Immature natural killer cell (primary cell): ENCODE results near the gene KDM6B. TPM values are rescaled to one million over a fixed set of nuclear protein-coding genes. Genes with fewer than 3 reads are reported as not detected.

Experiments used
- DNase-seq, 3 donors: peaks; one replicate each; pipeline ENCODE4 v3.0.0; 2022; ENCODE audit warnings: mixed read lengths in 1 of 3
- H3K27ac Mint-ChIP-seq, 6 donors: one replicate each; pipeline ENCODE4 v1.8.0; 2020; ENCODE audit warnings: mixed read lengths in 6 of 6, mild to moderate bottlenecking in 5 of 6, inconsistent platforms in 4 of 6, moderate library complexity in 3 of 6
- H3K27me3 Mint-ChIP-seq, 3 donors: one replicate each; pipeline ENCODE4 v1.8.0; 2020 to 2021; ENCODE audit warnings: low read depth in 3 of 3, mild to moderate bottlenecking in 3 of 3, mixed read lengths in 3 of 3, moderate library complexity in 3 of 3, inconsistent platforms in 1 of 3
- H3K36me3 Mint-ChIP-seq, 3 donors: one replicate each; pipeline ENCODE4 v1.8.0; 2020; ENCODE audit warnings: mixed read lengths in 3 of 3, inconsistent platforms in 2 of 3, mild to moderate bottlenecking in 2 of 3
- H3K4me1 Mint-ChIP-seq, 2 donors: one replicate each; pipeline ENCODE4 v1.8.0; 2020; ENCODE audit warnings: inconsistent platforms in 2 of 2, mild to moderate bottlenecking in 2 of 2, mixed read lengths in 2 of 2, moderate library complexity in 1 of 2
- H3K4me3 Mint-ChIP-seq, 5 donors: one replicate each; pipeline ENCODE4 v1.8.0; 2020; ENCODE audit warnings: mild to moderate bottlenecking in 5 of 5, mixed read lengths in 5 of 5, inconsistent platforms in 3 of 5, moderate library complexity in 3 of 5
- H3K9me3 Mint-ChIP-seq, 6 donors: one replicate each; pipeline ENCODE4 v1.8.0; 2020; ENCODE audit warnings: mild to moderate bottlenecking in 6 of 6, mixed read lengths in 6 of 6, inconsistent platforms in 4 of 6, moderate library complexity in 3 of 6
- polyA plus RNA-seq, 3 donors: library from polyadenylated mRNA; unstranded; fragments of 300-500 nt; fragmentation: Illumina TruSeq; gene quantifications; one replicate each; pipeline ENCODE4 v1.2.3, GENCODE V29; 2021

The KDM6B gene
- polyA plus RNA-seq, 3 donors from 2014 or later: 0.03 to 0.40 TPM; not detected in 1

DNA sequence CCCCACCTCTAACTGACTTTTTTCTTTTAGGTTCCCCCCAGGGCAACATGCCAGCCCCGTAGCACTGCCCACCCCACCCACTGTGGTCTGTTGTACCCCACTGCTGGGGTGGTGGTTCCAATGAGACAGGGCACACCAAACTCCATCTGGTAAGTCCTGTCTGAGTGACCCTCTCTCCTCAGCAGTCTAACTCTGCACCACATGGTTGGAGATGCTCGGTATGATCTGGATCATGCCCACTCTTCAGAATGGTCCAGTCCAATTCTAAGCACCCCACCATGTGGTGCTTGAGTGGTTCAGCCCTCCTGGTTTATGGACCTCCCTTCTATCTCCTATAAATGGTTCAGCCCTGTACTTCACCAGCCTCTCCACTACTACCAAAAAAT is 5.9 kb downstream of the KDM6B start:
- Mint-ChIP-seq H3K27ac (peak overlapping the region in 5 of 6 donors; percentile 97 to 100 (median 98)), H3K4me3 (peak overlapping the region in 1 of 5 donors; percentile 15), H3K27me3 (peaks cover 43 to 71% (median 46%) of the 10 kb centered on the region in 3 donors), H3K4me1 (peaks cover 65 to 72% of the 10 kb centered on the region in 2 donors), H3K36me3 (no peaks in the 10 kb centered on the region), H3K9me3 (no peaks in the 10 kb centered on the region)
- no peak for DNase-seq

DNA sequence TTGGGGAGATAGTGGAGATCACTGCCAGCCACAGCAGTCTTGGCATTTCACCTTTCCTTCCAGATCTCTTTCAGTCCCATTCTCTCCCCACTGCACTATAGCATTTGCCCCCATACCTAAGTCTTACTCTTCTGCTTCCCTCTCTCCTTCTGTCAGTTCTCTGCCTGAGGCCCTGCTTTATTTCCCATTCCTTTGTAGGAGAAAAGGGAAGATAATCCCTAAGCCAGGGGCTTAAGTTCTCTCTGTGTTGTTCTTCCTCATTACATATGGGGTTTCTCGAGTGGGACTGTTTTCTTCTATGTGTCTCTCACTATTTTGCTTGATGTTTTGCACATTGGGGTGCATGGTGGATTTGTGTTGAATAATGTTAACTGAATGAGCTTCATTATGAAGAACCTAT is 6.4 kb downstream of the KDM6B start:
- H3K27ac Mint-ChIP-seq: peak overlapping the region; percentile 92 to 100 (median 98)
- H3K9me3 Mint-ChIP-seq: no peaks in the 10 kb centered on the region
- DNase-seq: no peak
- H3K36me3 Mint-ChIP-seq: no peaks in the 10 kb centered on the region
- H3K4me1 Mint-ChIP-seq: peaks cover 67 to 72% of the 10 kb centered on the region in 2 donors
- H3K4me3 Mint-ChIP-seq: peak overlapping the region; percentile 58 to 100 (median 99)
- H3K27me3 Mint-ChIP-seq: peaks cover 39 to 69% (median 42%) of the 10 kb centered on the region in 3 donors

DNA sequence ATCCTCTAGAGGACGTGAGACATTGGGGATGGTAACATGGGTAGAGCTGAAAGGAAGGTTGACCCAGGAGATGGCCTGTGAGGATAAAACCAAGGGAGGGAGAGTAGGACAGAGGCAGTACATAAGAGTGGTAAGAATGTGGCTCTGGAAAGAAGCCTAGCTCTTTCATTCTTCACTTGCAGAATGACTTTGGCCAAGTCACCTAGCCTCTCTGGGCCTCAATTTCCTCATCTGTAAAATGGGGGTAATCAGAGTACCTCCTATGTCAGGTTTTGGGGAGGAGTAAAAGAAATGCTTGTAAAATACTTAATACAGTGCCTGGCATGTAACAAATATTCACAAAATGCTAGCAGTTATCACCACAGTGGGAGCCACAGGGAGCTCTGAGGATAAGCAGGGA is 6.9 kb downstream of the KDM6B start:
- no peak for DNase-seq
- peak overlapping the region; percentile 92 to 100 (median 98) for H3K27ac Mint-ChIP-seq
- H3K27me3 Mint-ChIP-seq: peaks cover 39 to 67% (median 42%) of the 10 kb centered on the region in 3 donors
- no peaks in the 10 kb centered on the region for H3K9me3 Mint-ChIP-seq
- H3K4me1 Mint-ChIP-seq: peaks cover 70 to 76% of the 10 kb centered on the region in 2 donors
- no peaks in the 10 kb centered on the region for H3K36me3 Mint-ChIP-seq
- peak overlapping the region; percentile 85 to 100 (median 99) for H3K4me3 Mint-ChIP-seq

DNA sequence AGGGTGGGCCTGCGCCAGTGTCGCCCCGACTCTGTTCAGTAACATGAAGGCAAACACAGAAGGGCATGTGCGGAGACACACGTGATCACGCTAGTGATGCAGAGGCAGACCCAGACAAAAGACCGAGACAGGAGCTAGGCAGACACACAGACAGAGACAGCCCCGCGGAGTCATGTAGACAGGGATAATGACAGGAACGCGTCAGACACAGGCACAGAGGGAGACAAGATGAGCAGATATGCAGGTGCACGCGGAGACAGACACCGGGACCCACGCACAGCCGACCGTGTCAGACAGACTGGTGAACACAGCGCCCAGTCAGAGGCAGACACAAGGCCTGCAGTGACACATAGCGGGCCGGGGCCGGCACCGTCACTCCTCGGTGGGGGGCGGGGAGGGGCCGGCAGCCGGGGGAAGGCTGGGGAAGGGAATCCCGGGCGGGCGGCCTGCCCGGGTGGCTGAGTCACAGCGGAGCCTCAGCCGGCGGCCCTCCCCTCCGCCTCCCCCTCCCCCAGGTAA is 7.4 kb downstream of the KDM6B start:
- DNase-seq: peak; percentile 84 to 88 (median 86)
- no peaks in the 10 kb centered on the region for H3K36me3 Mint-ChIP-seq
- peak overlapping the region; percentile 98 to 100 (median 99) for H3K4me3 Mint-ChIP-seq
- H3K9me3 Mint-ChIP-seq: no peaks in the 10 kb centered on the region
- peak overlapping the region; percentile 92 to 100 (median 100) for H3K27ac Mint-ChIP-seq
- peaks cover 67 to 70% of the 10 kb centered on the region in 2 donors for H3K4me1 Mint-ChIP-seq
- H3K27me3 Mint-ChIP-seq: peaks cover 38 to 63% (median 39%) of the 10 kb centered on the region in 3 donors

DNA sequence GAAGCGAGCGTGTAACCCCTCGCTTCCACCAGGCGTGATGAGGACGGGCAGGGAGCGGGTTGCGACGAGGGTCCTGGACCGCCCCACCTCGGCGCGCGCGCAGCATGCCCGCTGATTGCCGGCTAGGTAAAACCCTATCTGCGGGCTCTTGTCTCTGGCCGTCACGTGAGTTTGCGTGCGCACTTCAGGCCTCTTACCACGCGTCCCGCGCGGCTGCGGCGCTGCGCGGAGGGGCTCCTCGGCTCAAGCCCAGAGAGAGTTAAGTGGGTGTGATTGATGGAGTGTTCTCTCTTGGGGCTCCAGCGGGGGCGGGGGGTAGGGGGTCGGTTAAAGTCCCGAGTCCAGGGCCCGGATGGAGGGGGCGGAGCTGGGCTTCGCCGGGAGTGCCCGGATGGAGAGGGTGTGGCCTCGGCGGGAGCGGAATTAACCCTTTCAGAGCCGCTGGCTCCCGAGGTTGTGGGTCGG is 7.9 kb downstream of the KDM6B start:
- peak; percentile 85 for DNase-seq
- H3K4me3 Mint-ChIP-seq: peak overlapping the region; percentile 98 to 100 (median 99)
- H3K9me3 Mint-ChIP-seq: no peaks in the 10 kb centered on the region
- H3K27ac Mint-ChIP-seq: peak overlapping the region; percentile 97 to 100 (median 100)
- H3K4me1 Mint-ChIP-seq: peaks cover 63 to 66% of the 10 kb centered on the region in 2 donors
- no peaks in the 10 kb centered on the region for H3K36me3 Mint-ChIP-seq
- H3K27me3 Mint-ChIP-seq: peaks cover 36 to 58% (median 39%) of the 10 kb centered on the region in 3 donors

DNA sequence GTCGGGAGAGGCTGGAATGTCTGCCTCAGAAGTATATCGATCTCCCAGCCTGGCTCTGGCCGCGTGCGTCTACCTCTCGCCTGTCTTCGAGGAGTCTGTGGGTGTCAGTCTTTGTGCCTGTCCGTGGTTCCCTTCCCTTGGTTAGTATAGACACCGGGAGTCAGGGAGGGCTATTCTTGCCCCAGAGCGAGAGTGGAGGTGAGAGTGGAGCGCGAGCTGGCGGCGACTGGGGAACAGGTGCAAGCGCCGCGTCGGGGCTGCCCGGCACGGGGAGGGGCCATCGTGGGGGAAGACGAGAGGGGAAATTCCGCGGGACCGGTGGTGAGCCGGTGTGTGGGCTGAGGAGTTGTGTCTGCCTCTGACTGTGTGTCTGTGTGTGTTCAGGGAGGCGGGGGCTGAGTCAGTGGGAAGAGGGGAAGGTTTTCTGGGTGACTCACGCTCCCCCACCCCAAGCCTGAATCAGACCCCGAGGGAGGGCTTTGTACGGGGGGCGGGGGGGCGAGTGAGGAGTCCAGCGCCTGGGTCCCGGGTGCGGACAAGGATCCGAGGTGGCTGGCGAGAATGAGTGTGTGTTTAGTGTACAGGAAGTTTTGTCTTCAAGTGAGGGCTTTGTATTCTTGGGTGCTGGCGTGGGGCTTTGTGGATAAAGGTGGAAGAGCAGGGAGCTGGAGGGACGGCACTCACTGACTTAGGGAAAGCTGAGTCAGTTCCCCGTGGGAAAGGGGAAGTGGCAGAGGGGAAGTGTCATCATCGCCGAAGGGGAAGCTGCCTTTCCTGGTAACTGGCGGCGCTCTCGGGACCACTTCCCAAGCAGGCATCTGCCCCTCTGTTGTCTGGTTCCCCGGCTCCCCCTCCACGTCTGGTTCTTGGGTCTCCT is 8.6 kb downstream of the KDM6B start:
- Mint-ChIP-seq H3K4me3 (peak overlapping the region; percentile 98 to 100 (median 99)), H3K27ac (peak overlapping the region; percentile 97 to 100 (median 100)), H3K36me3 (no peaks in the 10 kb centered on the region), H3K9me3 (no peaks in the 10 kb centered on the region), H3K27me3 (peaks cover 36 to 53% (median 39%) of the 10 kb centered on the region in 3 donors), H3K4me1 (peaks cover 57 to 59% of the 10 kb centered on the region in 2 donors)
- DNase-seq: peak; percentile 94 to 96 (median 94)

DNA sequence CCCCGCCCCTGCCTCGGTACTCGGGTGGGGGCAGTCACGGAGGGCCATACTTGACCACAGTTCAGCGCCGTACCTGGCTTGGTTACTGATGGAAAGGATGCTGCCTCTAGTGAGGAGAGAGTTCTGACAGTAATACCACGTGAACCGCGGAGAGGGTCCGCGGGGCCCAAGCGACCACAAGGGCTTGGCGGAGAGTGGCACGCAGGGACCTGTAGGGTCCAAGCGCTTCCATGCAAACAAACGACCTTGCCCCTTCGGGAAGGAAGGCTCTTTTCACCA is 9.2 kb downstream of the KDM6B start:
- no peaks in the 10 kb centered on the region for H3K9me3 Mint-ChIP-seq
- H3K4me1 Mint-ChIP-seq: peaks cover 54 to 56% of the 10 kb centered on the region in 2 donors
- no peak for DNase-seq
- no peaks in the 10 kb centered on the region for H3K36me3 Mint-ChIP-seq
- peak overlapping the region; percentile 98 to 100 (median 99) for H3K4me3 Mint-ChIP-seq
- peaks cover 36 to 50% (median 39%) of the 10 kb centered on the region in 3 donors for H3K27me3 Mint-ChIP-seq
- H3K27ac Mint-ChIP-seq: peak overlapping the region; percentile 97 to 100 (median 100)

DNA sequence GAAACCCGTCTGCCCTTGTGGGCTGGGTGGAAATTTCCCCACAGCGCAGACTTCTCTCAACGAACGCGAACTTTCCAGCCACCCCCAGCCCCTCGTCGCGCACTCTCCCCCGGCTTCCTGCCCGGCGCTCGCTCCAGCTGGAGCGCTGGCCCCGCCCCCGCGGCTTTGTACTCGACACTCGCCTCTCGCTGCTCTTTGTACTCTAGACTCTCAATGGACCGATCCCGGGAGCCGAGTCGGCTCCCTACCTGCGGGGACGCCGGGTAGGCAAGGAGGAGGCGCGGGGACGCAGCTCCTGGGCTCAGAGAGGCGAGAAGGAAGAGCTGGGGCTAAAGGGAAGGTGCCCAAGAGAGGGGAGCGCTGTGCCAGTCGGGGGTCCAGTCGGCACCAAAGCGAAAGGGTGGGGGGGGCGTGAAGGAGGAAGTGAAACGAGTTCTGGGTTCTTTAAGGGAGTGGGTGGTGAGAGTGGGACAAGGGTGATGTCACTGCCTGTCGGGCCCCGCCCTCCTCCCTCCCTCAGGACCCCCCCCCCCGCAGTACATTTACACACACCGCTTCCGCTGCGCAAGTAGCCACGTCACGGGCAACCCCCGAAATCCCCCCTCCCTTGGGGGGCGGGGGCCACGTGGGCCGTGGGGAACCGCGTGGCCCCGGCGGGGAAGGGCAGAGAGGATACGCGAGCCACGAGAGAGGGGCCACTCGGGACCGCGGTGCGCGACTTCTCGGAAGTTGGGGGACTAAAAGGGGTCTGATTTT is 9.7 kb downstream of the KDM6B start:
- H3K4me3 Mint-ChIP-seq: peak overlapping the region; percentile 98 to 100 (median 99)
- H3K9me3 Mint-ChIP-seq: no peaks in the 10 kb centered on the region
- DNase-seq: peak; percentile 93 to 95 (median 93)
- H3K27me3 Mint-ChIP-seq: peaks cover 36 to 50% (median 39%) of the 10 kb centered on the region in 3 donors
- no peaks in the 10 kb centered on the region for H3K36me3 Mint-ChIP-seq
- H3K27ac Mint-ChIP-seq: peak overlapping the region; percentile 97 to 100 (median 100)
- peaks cover 51 to 52% of the 10 kb centered on the region in 2 donors for H3K4me1 Mint-ChIP-seq

DNA sequence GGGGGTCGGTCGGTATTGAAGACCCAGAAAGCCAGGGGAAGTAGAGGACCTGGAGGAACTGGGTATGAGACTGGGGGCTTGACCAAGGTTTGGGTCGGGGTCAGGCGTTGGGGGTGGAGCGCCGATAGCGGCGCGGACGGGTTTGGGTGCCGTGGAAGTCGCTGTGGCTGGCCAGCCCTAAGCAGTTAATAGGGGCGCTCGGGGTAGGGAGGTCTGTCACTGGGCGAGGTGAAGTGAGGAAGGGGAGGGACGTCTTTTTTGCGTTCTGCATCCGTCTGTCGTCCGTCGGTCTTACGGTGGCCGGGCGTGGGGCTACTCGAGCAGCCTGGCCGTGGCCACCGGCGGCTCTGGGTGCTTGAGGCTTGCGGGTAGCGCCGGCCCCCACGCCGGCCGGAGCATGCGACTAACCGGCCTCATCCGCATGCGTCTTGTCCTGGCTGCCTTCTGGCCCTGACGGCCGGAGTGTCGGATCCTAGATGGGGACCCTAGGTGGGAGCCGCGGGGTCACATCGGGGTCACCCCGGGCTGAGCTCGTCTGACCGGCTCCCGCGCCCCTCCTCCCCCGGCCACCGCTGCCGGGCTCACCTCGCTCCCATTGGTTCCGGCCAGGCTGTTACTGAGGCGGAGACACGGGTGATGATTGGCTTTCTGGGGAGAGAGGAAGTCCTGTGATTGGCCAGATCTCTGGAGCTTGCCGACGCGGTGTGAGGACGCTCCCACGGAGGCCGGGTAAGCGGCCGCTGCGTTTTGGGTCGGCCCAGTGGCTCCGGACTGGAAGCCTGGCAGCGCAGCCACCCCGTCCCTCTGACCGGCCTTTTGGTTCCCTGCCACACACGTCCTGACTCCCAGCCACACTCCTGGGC is 10.5 kb downstream of the KDM6B start:
- H3K9me3 Mint-ChIP-seq: no peaks in the 10 kb centered on the region
- H3K27ac Mint-ChIP-seq: peak overlapping the region; percentile 97 to 100 (median 100)
- peaks cover 44 to 45% of the 10 kb centered on the region in 2 donors for H3K4me1 Mint-ChIP-seq
- peak; percentile 91 to 93 (median 91) for DNase-seq
- H3K4me3 Mint-ChIP-seq: peak overlapping the region; percentile 98 to 100 (median 99)
- H3K27me3 Mint-ChIP-seq: peaks cover 36 to 50% (median 39%) of the 10 kb centered on the region in 3 donors
- H3K36me3 Mint-ChIP-seq: no peaks in the 10 kb centered on the region

DNA sequence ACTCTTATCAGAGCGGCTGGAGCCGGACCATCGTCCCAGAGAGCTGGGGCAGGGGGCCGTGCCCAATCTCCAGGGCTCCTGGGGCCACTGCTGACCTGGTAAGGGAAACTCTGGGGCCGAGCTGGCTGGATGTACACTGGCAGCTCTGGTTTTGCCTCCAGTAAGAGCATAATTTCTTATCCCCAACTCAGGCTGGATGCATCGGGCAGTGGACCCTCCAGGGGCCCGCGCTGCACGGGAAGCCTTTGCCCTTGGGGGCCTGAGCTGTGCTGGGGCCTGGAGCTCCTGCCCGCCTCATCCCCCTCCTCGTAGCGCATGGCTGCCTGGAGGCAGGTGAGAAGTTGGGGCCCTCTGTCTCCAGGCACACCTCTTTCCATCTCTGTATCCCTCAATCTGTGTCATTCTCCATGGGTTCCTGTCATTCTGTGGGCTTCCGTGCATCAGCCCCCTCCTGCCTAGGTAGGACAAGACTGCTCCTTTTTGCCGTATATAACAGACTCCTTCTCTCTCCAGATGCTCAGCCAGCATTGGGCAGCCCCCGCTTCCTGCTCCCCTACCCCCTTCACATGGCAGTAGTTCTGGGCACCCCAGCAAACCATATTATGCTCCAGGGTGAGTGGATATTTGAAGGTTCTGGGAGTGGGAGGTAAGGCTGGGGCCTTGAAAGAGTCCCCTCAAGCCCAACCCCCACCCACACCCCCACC is 11.5 kb downstream of the KDM6B start:
- peak overlapping the region; percentile 97 to 100 (median 100) for H3K27ac Mint-ChIP-seq
- H3K27me3 Mint-ChIP-seq: peaks cover 36 to 51% (median 41%) of the 10 kb centered on the region in 3 donors
- no peaks in the 10 kb centered on the region for H3K9me3 Mint-ChIP-seq
- H3K36me3 Mint-ChIP-seq: no peaks in the 10 kb centered on the region
- no peak for DNase-seq
- peaks cover 37 to 41% of the 10 kb centered on the region in 2 donors for H3K4me1 Mint-ChIP-seq
- peak overlapping the region; percentile 98 to 100 (median 99) for H3K4me3 Mint-ChIP-seq

DNA sequence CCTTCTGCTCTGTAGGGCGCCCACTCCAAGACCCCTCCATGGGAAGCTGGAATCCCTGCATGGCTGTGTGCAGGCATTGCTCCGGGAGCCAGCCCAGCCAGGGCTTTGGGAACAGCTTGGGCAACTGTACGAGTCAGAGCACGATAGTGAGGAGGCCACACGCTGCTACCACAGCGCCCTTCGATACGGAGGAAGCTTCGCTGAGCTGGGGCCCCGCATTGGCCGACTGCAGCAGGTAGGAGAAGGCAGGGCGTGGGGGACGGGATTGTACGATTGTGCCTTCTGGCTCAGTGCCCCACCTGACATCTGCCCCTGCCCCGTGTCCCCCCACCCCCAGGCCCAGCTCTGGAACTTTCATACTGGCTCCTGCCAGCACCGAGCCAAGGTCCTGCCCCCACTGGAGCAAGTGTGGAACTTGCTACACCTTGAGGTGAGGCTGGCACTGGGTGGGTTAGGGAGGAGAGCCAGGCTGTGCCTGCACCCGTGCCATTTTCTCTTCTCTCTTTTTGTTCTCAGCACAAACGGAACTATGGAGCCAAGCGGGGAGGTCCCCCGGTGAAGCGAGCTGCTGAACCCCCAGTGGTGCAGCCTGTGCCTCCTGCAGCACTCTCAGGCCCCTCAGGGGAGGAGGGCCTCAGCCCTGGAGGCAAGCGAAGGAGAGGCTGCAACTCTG is 12.2 kb downstream of the KDM6B start:
- Mint-ChIP-seq H3K36me3 (no peaks in the 10 kb centered on the region), H3K4me1 (peaks cover 30 to 38% of the 10 kb centered on the region in 2 donors), H3K27ac (peak overlapping the region in 3 of 6 donors; percentile 69 to 100 (median 76)), H3K27me3 (peaks cover 33 to 44% (median 42%) of the 10 kb centered on the region in 3 donors), H3K9me3 (peaks cover 0 to 1% (median 0%) of the 10 kb centered on the region in 6 donors), H3K4me3 (peak overlapping the region in 2 of 5 donors; percentile 38 to 44)
- DNase-seq: no peak
